ENCODE results near the gene ANAPC2. TPM values are rescaled to one million over a fixed set of nuclear protein-coding genes. Genes with fewer than 3 reads are reported as not detected.

Gene ANAPC2
- total and polyA plus RNA-seq, 12 donors = 23.7 to 69.6 (median 27.7) TPM

DNA sequence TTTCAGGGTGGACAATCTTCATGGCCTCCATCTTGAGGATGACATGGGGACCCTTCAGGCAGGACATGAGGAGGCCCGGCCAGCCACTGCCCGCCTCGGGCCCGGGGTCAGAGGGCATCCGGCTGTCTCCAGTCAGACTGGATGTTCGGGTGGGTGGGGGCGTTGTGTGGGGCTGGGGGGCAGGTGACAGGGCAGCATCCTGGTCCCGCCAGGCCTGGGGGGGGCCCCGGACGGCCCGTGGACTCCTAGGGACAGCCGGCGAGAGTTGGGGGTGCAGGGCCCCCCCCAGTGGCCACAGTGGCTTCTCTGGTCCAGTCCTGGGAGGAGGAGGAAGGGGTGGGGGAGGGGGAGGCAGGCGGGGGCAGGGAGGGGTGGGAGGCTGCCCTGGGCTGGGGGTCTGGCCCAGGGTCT, 32.7 kb upstream of the ANAPC2 start:
- ATAC-seq (no peak), DNase-seq (no peak)
- peaks cover 0 to 7% (median 0%) of the 10 kb centered on the region in 9 donors for H3K36me3 ChIP-seq
- 71 to 72% methylated on average over 8 to 14 of the region's 14 CpGs for WGBS, 2 donors
- intact Hi-C loops (cut with DNase I) = loop anchor here in 2 of 10 donors (5.0 kb wide), 1 partner anchor 34 kb away; the partner anchor contains the start of genes ANAPC2 (in 2 of the 2) and SSNA1 (in 2 of the 2)
- H3K9me3 ChIP-seq = no peaks in the 10 kb centered on the region
- peak overlapping the region in 9 of 10 donors; percentile 30 to 64 (median 51) for H3K4me3 ChIP-seq
- TF ChIP-seq, protein P1, sequence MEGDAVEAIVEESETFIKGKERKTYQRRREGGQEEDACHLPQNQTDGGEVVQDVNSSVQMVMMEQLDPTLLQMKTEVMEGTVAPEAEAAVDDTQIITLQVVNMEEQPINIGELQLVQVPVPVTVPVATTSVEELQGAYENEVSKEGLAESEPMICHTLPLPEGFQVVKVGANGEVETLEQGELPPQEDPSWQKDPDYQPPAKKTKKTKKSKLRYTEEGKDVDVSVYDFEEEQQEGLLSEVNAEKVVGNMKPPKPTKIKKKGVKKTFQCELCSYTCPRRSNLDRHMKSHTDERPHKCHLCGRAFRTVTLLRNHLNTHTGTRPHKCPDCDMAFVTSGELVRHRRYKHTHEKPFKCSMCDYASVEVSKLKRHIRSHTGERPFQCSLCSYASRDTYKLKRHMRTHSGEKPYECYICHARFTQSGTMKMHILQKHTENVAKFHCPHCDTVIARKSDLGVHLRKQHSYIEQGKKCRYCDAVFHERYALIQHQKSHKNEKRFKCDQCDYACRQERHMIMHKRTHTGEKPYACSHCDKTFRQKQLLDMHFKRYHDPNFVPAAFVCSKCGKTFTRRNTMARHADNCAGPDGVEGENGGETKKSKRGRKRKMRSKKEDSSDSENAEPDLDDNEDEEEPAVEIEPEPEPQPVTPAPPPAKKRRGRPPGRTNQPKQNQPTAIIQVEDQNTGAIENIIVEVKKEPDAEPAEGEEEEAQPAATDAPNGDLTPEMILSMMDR (IDR thresholded peaks at IDR 0.05) = no peak
- peaks cover 0 to 5% (median 0%) of the 10 kb centered on the region in 7 donors for H3K27me3 ChIP-seq
- H3K27ac ChIP-seq = peak overlapping the region in 8 of 10 donors; percentile 36 to 78 (median 62)
- peaks cover 17 to 55% (median 37%) of the 10 kb centered on the region in 9 donors for H3K4me1 ChIP-seq

DNA sequence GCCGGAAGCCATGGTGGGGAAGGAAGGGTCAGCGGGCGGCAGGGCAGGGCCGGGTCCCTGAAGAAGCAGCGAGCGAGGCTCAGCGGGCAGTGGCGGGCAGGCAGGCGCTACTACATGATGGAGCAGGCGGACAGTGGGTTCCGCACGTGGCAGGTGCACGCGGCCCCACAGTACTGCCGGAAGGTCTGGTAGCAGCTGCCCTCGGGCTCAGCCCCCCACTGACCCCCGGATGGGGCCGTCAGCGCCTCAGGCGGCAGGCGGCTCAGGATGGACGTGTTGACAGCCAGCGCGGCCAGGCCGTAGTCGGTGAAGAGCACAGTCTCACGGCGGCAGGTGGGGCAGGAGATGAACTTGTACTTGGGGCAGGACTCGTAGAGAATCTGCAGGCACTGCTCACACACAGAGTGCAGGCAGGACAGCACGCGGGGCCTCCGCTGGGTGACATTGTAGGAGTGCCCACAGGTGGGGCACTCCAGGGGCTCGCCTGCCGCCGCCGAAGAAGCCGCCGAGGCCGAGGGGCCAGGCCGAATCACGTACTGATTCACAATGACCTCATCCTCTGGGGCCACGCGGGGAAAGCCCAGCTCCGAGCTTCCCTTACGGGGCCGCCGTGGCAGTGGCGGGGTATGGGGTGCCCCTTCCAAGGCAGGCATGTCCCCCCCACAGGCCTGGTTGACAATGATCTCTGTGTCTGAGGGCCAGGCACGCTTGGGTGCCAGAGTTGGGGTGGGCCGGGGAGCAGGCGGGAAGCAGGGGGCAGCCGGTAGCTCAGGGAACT, 32.1 kb upstream of the ANAPC2 start:
- no peaks in the 10 kb centered on the region for H3K9me3 ChIP-seq
- TF ChIP-seq, protein P1 (IDR thresholded peaks at IDR 0.05) = no peak
- intact Hi-C loops (cut with DNase I) = loop anchor here in 2 of 10 donors (5.0 kb wide), 1 partner anchor 33 kb away; the partner anchor contains the start of genes ANAPC2 (in 2 of the 2) and SSNA1 (in 2 of the 2)
- no peak overlapping the region for H3K4me3 ChIP-seq
- H3K27me3 ChIP-seq = peaks cover 0 to 5% (median 0%) of the 10 kb centered on the region in 7 donors
- H3K4me1 ChIP-seq = peaks cover 17 to 55% (median 37%) of the 10 kb centered on the region in 9 donors
- 72 to 78% methylated on average over 51 to 52 of the region's 52 CpGs for WGBS, 2 donors
- ATAC-seq (no peak), DNase-seq (no peak)
- H3K27ac ChIP-seq = no peak overlapping the region
- peaks cover 0 to 13% (median 0%) of the 10 kb centered on the region in 9 donors for H3K36me3 ChIP-seq

DNA sequence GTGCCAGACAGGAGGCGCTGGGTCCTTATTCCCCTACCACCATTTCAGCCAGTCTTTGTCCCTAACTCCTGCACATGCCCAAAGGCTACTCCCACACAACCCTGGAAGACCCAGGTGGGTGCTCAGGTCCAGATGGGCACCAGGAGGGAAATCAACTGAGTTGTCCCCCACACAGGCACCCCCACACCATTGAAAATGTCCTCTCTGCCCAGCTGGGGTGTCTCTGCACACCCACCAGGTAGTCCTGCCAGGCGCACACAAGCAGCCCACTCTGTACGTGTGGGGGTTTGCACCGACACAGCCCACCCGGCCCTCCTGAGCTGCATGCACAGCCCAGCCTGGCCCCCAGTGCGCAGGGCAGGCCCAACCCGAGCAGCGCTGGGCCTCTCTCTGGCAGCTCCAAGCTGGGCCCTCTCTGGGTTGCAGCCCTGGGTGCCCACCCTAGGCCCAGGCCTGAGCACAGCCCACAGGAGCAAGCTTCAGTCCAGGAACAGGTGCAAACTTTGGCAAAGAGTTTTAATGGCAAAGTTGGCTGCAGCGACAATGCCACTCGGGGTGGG, 31.5 kb upstream of the ANAPC2 start:
- no peak overlapping the region for H3K27ac ChIP-seq
- peaks cover 17 to 55% (median 37%) of the 10 kb centered on the region in 9 donors for H3K4me1 ChIP-seq
- TF ChIP-seq, protein P1 (IDR thresholded peaks at IDR 0.05) = no peak

DNA sequence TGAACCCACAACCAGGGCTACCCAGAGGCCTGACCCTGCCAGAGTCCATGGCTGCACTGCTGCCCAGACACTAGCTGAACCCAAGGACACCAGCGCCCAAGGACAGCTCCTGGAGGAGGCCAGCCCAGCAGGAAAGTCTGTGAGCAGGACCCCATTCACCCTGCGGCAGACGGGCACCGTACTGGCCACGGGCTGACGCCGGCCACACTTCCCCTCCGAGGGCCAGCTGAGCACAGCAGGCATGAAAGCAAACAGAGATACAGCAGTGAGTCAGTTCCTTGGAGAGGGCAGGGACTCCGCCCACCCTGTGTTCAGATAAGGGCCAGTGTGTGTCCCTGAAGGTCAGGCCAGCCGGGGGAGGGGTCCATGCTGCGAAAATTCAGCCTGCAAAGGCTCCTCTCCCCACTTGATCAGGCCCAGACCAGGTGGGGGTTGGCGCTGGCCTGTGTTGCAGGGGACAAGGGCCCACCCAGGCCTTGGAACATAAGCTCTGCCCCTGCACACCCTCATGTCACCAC, 30.5 kb upstream of the ANAPC2 start:
- H3K27ac ChIP-seq = peak overlapping the region; percentile 13 to 83 (median 68)
- TF ChIP-seq, protein P1 (IDR thresholded peaks at IDR 0.05) = no peak
- peak in 3 of 8 donors; percentile 27 to 32 (median 30) for ATAC-seq

More for the DNA sequence above, 31.5 kb upstream of the ANAPC2 start:
- peaks cover 0 to 5% (median 0%) of the 10 kb centered on the region in 7 donors for H3K27me3 ChIP-seq
- H3K4me3 ChIP-seq = no peak overlapping the region
- no peaks in the 10 kb centered on the region for H3K9me3 ChIP-seq
- ATAC-seq = no peak
- intact Hi-C loops (cut with DNase I) = loop anchor here in 2 of 10 donors (5.0 kb wide), 1 partner anchor 33 kb away; the partner anchor contains the start of genes ANAPC2 (in 2 of the 2) and SSNA1 (in 2 of the 2)
- 94% methylated on average over 10 of the region's 10 CpGs for WGBS, 2 donors
- no peak for DNase-seq
- peaks cover 0 to 19% (median 0%) of the 10 kb centered on the region in 9 donors for H3K36me3 ChIP-seq

More for the DNA sequence above, 30.5 kb upstream of the ANAPC2 start:
- Histone ChIP-seq H3K36me3 (peaks cover 0 to 29% (median 0%) of the 10 kb centered on the region in 9 donors), H3K9me3 (no peaks in the 10 kb centered on the region), H3K27me3 (peaks cover 0 to 5% (median 0%) of the 10 kb centered on the region in 7 donors), H3K4me3 (no peak overlapping the region), H3K4me1 (peaks cover 17 to 49% (median 31%) of the 10 kb centered on the region in 9 donors)
- DNase-seq = peak in 1 of 2 donors; percentile 51
- WGBS, 2 donors = 22 to 34% methylated on average over 12 of the region's 12 CpGs
- intact Hi-C loops (cut with DNase I) = no loop called here

Measured in heart right ventricle (tissue), 16 donors.